Measurements from ENCODE around the gene ACACA. TPM values are rescaled to one million over a fixed set of nuclear protein-coding genes. Genes with fewer than 3 reads are reported as not detected.

ACACA gene
- total RNA-seq, 3 donors from 2014 or later (not counting 1 experiment from before 2014, with no cell fraction given) = 22.9 to 23.9 (median 23.6) TPM

- Histone ChIP-seq H3K27me3 (ENCODE audit: control insufficient read depth, insufficient read depth, low read length) (no peaks in the 10 kb centered on the region), H3K27ac (ENCODE audit: low read length) (no peak overlapping the region), H3K9me3 (ENCODE audit: control insufficient read depth, insufficient read depth, low read length) (no peaks in the 10 kb centered on the region), H3K4me3 (ENCODE audit: low read length) (no peak overlapping the region), H3K4me1 (ENCODE audit: control insufficient read depth, insufficient read depth, low read length) (no peaks in the 10 kb centered on the region), H3K36me3 (ENCODE audit: control insufficient read depth, insufficient read depth, low read length) (peaks cover 10% of the 10 kb centered on the region)
- H3K27me3 Mint-ChIP-seq (ENCODE audit: low read depth in 2 of 2) = no peaks in the 10 kb centered on the region
- no peak overlapping the region for H3K27ac Mint-ChIP-seq
- H3K36me3 Mint-ChIP-seq = no peaks in the 10 kb centered on the region
- H3K4me3 Mint-ChIP-seq = no peak overlapping the region
- 88% methylated on average over 5 of the region's 5 CpGs for WGBS (ENCODE audit: insufficient coverage)
- no peaks in the 10 kb centered on the region for H3K4me1 Mint-ChIP-seq
- intact Hi-C loops (cut with micrococcal nuclease) = no loop called here
- no peak for ATAC-seq
- no peaks in the 10 kb centered on the region for H3K9me3 Mint-ChIP-seq
- DNase-seq = no peak
- TF ChIP-seq CTCF (IDR thresholded peaks at IDR 0.05) = no peak
Observed at GRCh38 chr17:37327341-37328090, 79.1 kb downstream of the ACACA start.

- Mint-ChIP-seq H3K4me1 (no peaks in the 10 kb centered on the region), H3K9me3 (no peaks in the 10 kb centered on the region), H3K4me3 (no peak overlapping the region), H3K27me3 (ENCODE audit: low read depth in 2 of 2) (no peaks in the 10 kb centered on the region), H3K36me3 (no peaks in the 10 kb centered on the region), H3K27ac (no peak overlapping the region)
- Histone ChIP-seq H3K4me3 (ENCODE audit: low read length) (no peak overlapping the region), H3K27me3 (ENCODE audit: control insufficient read depth, insufficient read depth, low read length) (no peaks in the 10 kb centered on the region), H3K4me1 (ENCODE audit: control insufficient read depth, insufficient read depth, low read length) (no peaks in the 10 kb centered on the region), H3K9me3 (ENCODE audit: control insufficient read depth, insufficient read depth, low read length) (no peaks in the 10 kb centered on the region), H3K27ac (ENCODE audit: low read length) (no peak overlapping the region), H3K36me3 (ENCODE audit: control insufficient read depth, insufficient read depth, low read length) (peaks cover 2% of the 10 kb centered on the region)
- ATAC-seq = no peak
- TF ChIP-seq CTCF (IDR thresholded peaks at IDR 0.05) = no peak
- DNase-seq = no peak
- intact Hi-C loops (cut with micrococcal nuclease) = no loop called here
- 94% methylated on average over 5 of the region's 7 CpGs for WGBS (ENCODE audit: insufficient coverage)
Observed at GRCh38 chr17:37322826-37323561, 83.6 kb downstream of the ACACA start.

GRCh38 chr17:37322106-37322505 is 84.5 kb downstream of the ACACA start:
- H3K4me3 Mint-ChIP-seq = no peak overlapping the region
- H3K9me3 ChIP-seq (ENCODE audit: control insufficient read depth, insufficient read depth, low read length) = no peaks in the 10 kb centered on the region
- H3K9me3 Mint-ChIP-seq = no peaks in the 10 kb centered on the region
- no peaks in the 10 kb centered on the region for H3K4me1 ChIP-seq (ENCODE audit: control insufficient read depth, insufficient read depth, low read length)
- no peaks in the 10 kb centered on the region for H3K27me3 Mint-ChIP-seq (ENCODE audit: low read depth in 2 of 2)
- no peaks in the 10 kb centered on the region for H3K36me3 Mint-ChIP-seq
- no peaks in the 10 kb centered on the region for H3K27me3 ChIP-seq (ENCODE audit: control insufficient read depth, insufficient read depth, low read length)
- intact Hi-C loops (cut with micrococcal nuclease) = no loop called here
- no peaks in the 10 kb centered on the region for H3K4me1 Mint-ChIP-seq
- peaks cover under 1% of the 10 kb centered on the region for H3K36me3 ChIP-seq (ENCODE audit: control insufficient read depth, insufficient read depth, low read length)
- DNase-seq = no peak
- no peak for TF ChIP-seq CTCF (IDR thresholded peaks at IDR 0.05)
- no peak overlapping the region for H3K4me3 ChIP-seq (ENCODE audit: low read length)
- no peak for ATAC-seq
- no peak overlapping the region for H3K27ac ChIP-seq (ENCODE audit: low read length)
- 100% methylated on average over 1 of the region's 1 CpG for WGBS (ENCODE audit: insufficient coverage)
- no peak overlapping the region for H3K27ac Mint-ChIP-seq
